CD4-positive, alpha-beta T cell treated with Interleukin-15 for 1 hour (primary cell): ENCODE data around the gene UNC5CL.
"Not testable (repeated sequence)": the region's sequence is repeated elsewhere in the genome, so short reads cannot be mapped to it uniquely, and the experiment has no call there.

ENCODE experiments used
- DNase-seq: peaks from one replicate; pipeline ENCODE4 v3.0.0-alpha.2; 2020

The UNC5CL gene

GRCh38 chr6:41038205-41038604 lies 816 bp downstream of the UNC5CL start:
- DNase-seq = no peak

- no peak for DNase-seq
These were observed 1.7 kb downstream of the UNC5CL start for GRCh38 chr6:41037107-41037900.

- no peak for DNase-seq
These were observed 2.4 kb downstream of the UNC5CL start for GRCh38 chr6:41036601-41037000.

- DNase-seq = no peak
These were observed 2.8 kb downstream of the UNC5CL start for GRCh38 chr6:41036186-41036585.

DNA sequence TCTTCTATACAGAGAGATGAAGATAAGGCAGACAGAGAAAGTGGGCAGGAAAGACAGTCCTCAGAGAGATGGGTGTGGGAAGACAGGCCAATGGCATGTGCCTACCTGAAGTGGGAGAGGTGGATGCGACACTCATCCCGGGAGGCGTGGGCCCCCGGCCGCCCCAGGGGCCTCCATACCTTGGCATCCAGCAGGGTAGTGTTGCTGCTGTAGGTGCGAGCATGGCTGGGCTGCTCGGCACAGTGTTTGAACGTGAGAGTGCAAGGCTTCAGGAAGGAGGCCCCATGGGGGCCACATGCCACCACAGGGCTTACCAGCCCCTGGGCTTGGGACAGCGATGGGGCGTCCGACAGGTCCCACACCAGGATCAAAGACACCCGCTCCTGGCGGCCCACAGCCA lies 5.2 kb downstream of the UNC5CL start:
- no peak for DNase-seq

DNA sequence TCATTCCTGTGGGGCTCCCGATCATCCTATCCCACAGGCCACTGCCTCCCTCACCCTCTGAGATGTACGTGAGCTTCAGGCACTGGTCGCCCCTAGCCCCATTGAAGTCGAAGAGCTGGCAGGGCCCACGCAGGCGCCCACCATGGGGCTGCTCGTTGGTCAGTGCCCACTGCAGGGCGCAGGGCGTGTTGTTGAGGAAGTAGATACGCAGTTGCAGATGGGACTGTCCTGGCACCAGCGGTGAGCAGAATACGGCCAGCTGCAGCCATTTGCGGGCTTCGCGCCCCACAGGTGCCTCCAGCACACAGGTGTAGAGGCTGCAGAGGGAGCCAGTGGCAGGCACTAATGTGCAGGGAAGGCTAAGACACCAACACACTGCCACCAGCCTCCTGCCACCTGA lies 6.2 kb downstream of the UNC5CL start:
- no peak for DNase-seq

- no peak for DNase-seq
These were observed 10.2 kb downstream of the UNC5CL start for GRCh38 chr6:41028561-41029412.

- peak; percentile 62 for DNase-seq
These were observed 11.0 kb downstream of the UNC5CL start for GRCh38 chr6:41027799-41028560.

DNA sequence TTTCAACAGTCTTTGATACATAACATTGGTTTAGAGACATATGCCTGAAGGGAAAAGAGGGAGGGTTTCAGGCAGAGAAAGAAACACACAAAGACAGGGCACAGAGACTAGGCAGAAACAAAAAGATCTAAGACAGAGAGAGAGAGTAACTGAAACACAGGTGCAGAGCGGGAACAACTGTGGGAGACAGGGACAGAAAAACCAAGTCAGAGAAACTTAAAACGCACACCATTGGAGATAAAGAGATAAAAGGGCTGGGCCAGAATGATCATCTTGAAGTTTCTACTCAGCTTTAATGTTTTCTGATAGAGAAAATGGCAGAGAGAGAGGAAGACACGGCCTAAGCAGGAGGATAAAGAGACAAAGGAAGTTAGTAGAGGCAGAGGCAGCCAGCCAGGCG lies 11.8 kb downstream of the UNC5CL start:
- no peak for DNase-seq

DNA sequence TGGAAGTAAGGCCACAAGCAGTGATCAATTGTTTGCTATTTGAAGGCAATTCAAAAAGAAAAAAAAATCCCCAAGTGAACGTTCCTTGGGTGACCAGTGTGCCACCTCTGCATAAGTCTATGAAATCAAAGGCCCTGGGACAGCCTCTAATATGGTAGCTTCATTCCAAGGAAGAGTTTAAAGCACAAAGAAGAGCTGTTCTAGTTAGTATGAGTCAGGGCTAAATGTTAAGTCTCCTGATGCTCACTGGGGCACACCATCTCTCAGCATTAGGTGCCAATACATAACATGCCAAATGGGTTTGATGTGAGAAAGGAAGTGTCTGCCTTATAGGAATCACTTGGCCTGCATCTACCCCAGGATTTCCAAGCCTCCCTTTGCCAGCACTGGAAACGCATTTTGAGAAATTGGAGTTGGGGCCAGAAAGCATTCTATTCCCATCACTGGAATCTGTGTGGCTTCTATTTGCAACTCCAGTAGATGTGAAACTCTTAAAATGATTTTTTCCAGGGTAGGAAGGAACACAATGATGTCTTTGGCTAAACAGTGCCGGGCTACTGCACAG lies 13.0 kb downstream of the UNC5CL start:
- DNase-seq = no peak

- DNase-seq = no peak
These were observed 15.9 kb downstream of the UNC5CL start for GRCh38 chr6:41023114-41023513.

- no peak for DNase-seq
These were observed 16.7 kb downstream of the UNC5CL start for GRCh38 chr6:41022294-41022693.

DNA sequence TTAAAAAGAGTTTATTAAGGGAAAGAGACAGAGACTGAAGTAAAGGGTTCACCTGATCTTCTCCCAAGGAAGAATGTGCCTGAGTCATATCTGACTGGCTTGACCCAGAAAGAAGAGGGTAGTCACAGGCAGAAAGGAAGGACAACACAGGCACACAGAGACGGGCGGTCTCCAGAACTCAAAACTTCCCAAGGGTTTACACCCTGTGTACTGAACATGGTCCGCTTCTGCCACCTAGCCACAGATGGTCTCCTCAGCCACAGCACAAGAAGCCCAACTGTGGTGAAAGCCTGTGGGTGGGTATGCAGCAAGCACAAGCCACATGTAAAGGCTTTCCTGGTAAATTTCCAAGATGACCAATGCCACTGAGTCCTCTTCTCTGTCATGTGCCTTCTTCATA lies 17.2 kb downstream of the UNC5CL start:
- DNase-seq = no peak

DNA sequence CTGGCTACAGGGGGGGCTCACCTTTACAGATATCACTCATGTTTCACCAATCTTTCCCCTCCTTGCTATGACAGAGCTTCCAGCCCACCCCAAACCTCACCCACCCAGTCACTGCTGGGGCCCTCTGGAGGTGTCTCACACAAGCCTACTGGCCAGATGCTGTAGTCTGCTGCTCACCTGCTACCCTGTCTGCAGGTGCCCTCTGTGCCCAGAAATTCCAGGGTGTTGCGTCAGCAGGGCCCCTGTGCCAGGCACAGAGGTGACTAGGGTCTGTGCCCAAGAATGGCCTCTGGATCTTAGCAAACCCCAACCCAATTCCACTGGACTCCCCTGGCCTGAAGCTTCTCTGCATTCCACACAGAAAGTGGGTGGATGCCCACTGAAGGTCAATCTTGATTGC lies 21.4 kb downstream of the UNC5CL start:
- no peak for DNase-seq

- DNase-seq = not testable (repeated sequence)
These were observed 23.2 kb downstream of the UNC5CL start for GRCh38 chr6:41015860-41016259.

DNA sequence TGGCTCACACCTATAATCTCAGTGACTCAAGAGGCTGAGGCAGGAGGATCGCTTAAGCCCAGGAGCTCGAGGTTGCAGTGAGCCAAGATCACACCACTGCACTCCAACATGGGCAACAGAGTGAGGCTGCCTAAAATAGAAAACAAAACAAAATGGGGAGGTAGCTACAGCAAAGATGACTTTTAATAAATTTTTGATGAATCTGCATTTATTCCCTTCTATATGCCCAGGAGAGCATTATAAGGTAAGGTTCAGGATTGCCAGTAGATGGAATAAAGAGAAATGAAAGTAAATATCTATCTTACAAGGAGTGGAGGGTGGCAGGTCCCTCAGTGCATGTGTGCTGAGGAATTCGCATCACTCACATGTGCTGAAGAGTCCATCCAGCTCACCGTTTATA lies 24.2 kb downstream of the UNC5CL start:
- no peak for DNase-seq

- DNase-seq = no peak
These were observed 25.4 kb downstream of the UNC5CL start for GRCh38 chr6:41013466-41014153.

- DNase-seq = no peak
These were observed 27.3 kb downstream of the UNC5CL start for GRCh38 chr6:41011673-41012072.

DNA sequence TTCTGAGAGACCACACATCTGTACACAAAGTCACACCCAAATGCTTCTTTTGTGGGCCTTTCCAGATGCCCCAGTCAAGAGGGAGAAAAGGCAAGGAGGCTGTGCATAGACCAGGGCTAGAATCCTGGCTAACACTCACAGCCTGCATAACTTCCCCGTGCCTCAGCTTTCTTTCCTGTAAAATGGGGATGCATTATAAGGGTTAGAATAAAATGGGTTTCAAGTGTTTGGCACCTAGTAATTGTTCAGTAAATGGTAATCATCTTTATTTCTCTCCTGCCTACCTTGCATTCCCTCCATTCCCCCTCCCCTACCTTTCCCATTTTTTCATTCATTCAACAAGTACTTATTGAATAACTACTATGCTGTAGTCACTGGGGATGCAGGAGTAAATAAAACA lies 29.4 kb downstream of the UNC5CL start:
- no peak for DNase-seq

GRCh38 chr6:41008011-41008410 lies 31.0 kb downstream of the UNC5CL start:
- no peak for DNase-seq

- not testable (repeated sequence) for DNase-seq
These were observed 32.0 kb downstream of the UNC5CL start for GRCh38 chr6:41006980-41007379.

- peak; percentile 54 for DNase-seq
These were observed 32.8 kb downstream of the UNC5CL start for GRCh38 chr6:41006217-41006616.
